ENCODE results near the gene NOSTRIN.

- TF ChIP-seq CTCF (IDR thresholded peaks at IDR 0.05; ENCODE audit: low read depth, low read length, missing input control) (no peak), ZBTB33 (IDR thresholded peaks at IDR 0.05) (no peak)
These were observed 49.4 kb downstream of the NOSTRIN start for GRCh38 chr2:168851674-168852320.

Data from liver (tissue), 2 donors.